IPS-NIHi11 (cell line): ENCODE data around the gene NETO1.

ENCODE experiments used
- DNase-seq: peaks from one replicate; pipeline ENCODE4 v3.0.0; 2012; ENCODE audit warnings: mixed read lengths, low spot score

Gene NETO1

DNA sequence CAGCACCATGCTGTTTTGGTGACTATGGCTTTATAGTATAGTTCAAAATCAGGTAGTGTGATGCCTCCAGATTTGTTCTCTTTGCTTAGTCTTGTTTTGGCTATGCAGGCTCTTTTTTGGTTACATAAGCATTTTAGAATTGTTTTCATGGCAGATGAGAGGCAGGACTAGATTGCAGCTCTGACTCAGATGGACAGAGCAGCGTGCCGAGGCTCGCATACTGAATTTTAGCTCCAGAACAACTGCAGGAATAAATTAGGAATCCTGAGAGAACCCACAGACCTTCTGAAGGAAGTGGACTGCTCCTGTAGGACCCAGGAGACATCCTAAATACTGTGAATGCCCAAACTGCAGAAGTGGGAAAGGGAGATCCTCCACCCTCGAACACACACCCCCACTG lies 141.6 kb downstream of the NETO1 start:
- no peak for DNase-seq

DNA sequence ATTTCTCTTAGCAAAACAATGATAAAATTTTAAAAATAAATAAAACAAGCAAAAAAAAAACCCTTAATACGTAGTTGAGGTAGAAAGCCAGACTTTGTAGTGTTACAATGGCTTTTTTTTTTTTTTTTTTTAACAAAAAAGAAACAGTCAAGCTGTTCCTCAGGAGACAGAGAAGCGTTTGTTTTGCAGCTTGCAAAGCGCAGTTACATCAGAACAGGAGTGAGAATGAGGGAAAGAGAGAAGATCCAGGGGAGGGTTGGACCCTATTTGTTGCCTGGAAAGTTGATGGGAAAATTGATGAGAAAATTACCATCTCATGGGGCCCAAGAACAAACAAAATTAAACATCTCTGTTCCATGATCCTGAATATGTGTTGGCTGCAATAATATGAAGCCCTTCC lies 146.5 kb downstream of the NETO1 start:
- no peak for DNase-seq

DNA sequence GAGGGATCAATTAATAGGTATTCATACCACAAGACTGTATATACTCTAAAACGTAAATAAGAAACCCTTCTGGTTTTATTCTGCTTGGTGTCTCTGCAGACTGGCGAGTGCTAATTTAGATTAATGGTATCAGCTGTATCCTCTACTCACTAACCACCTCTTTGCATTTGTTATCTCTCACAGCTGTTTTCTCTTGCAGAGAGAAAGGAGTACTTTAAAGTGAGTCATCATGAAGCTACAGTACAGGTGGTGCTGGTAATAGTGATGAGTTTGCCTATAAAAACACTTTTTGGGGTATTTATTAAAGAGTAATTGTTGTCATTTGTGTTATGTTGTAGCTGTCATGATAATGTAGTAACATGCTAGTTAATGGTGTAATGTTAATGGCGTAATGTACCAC lies 147.7 kb downstream of the NETO1 start:
- no peak for DNase-seq

DNA sequence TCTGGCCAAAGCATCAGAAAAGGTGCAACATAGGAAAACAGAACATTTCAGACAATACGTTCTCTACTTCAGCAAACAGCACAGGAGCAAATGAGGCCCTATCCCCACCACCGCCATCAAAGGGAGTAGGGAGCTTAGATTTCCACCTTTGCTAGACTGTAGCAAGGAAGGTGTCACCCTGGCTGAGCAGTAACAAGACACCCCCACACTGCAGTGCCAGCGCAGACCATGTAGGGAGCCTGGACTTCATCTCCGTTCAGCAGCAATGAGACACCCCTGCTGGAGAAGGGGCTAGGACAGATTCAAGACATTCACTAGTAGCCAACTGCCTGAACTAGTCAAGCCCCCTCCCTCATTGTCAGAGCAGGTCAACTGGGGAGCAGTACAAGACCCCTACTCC lies 163.6 kb downstream of the NETO1 start:
- DNase-seq: no peak

DNA sequence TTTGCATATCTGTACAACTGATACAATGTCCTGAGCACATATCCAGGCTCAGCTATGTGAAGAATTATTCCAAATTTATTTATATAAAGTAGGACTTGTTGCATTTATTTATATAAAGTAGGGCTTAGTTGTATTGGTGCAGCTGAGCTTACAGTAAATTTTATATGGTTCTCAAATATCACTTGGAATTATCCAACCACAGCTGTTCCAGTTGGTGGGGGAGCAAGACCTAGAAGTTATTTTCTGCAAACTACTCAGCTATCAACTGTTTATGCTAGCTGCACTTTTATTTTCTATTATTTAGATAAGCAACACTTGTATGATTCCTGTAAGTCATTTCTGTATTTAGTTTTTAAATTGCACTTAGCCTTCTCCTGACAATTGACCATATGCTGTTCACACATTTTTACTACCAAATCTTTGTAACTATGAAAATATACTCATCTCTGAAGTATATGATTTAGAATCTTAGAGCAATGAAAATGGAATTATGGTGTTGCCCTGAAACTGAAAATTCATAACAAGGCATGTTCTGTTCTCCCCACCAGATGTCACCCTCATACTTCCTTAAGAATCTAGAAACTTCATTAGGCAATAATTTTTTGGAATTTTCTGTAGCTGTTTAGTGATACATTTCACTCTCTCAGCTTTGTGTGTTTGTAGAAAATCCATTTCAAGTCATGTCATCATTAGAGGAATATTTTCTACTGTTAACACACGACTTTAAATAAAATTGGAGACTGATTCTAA lies 166.7 kb downstream of the NETO1 start:
- DNase-seq: peak; percentile 15

DNA sequence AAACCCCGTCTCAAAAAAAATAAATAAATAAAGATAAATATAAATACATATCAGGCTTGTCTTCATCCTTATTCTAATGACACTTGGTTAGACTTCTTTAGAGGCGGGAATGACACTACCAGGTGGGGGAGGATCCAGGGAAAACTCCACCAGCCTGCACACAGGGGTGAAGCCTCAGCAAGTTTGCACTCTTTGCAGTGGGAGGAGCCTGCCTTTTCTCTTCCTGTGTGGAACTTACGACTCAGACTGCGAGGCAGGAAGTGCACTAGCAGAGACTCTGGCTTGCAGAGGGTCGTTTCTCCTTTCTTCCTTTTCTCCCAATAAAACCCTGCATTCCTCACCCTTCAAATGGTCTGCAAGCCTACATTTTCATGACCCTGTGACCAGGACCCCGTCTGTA lies 170.1 kb downstream of the NETO1 start:
- no peak for DNase-seq

DNA sequence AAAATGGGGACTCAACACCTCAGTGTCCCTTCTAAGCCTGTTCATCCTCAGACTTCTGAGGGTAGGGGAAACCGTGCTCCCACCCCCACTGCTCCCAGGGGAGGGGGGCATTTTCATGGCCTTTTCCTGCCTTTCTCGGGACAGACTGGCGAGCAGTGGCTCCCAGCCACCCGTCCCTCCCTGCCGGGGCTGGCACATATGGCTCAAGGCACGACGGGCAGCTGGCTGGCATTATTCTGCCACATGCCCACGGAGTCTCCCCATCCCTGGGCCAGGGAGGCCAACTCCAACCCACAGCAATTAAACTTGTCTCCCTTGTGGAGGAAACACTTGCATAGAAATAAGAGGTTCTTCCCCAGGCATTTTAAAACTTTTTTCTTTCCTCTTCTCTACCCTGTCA lies 175.2 kb downstream of the NETO1 start:
- peak; percentile 17 for DNase-seq
